Stimulated activated CD4-positive, alpha-beta T cell treated with anti-CD3 and anti-CD28 coated beads, Interleukin-4, amount 100 ng/mL, for 4 hours (primary cell): ENCODE data around the gene RBPJ.

Experiments used
- DNase-seq, 2 experiments: peaks; one replicate each; pipeline ENCODE4 v3.0.0-alpha.2; 2020

The RBPJ gene

GRCh38 chr4:26424153-26424552 is 103.3 kb downstream of the RBPJ start:
- DNase-seq, result no peak

GRCh38 chr4:26424838-26425237 is 104.0 kb downstream of the RBPJ start:
- DNase-seq, result no peak

- no peak for DNase-seq
Observed at GRCh38 chr4:26425953-26426352, 105.1 kb downstream of the RBPJ start.

- no peak for DNase-seq
Observed at GRCh38 chr4:26426892-26427291, 106.1 kb downstream of the RBPJ start.

- DNase-seq, result no peak
Observed at GRCh38 chr4:26429910-26430309, 109.1 kb downstream of the RBPJ start.

- DNase-seq, result no peak
Observed at GRCh38 chr4:26431461-26432180, 110.8 kb downstream of the RBPJ start.

DNA sequence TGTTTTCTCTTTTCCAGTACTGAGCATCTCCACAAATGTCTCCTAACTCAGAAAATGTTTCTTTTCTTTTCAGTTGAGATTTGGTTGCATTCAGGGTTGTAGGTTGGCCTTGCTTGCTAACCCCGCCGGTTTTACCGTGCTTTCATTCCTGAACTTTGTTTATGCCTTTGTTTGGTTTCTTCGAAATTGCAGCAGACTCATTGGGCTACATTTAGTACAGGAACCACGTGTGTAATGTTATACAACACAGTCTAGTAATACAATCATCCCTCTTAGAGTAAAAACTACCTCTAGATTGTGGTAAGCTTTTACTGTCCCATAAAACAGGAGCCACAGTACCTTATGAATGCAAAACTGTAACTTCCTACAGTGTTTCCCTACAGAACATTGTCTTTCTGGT is 111.6 kb downstream of the RBPJ start:
- no peak for DNase-seq

DNA sequence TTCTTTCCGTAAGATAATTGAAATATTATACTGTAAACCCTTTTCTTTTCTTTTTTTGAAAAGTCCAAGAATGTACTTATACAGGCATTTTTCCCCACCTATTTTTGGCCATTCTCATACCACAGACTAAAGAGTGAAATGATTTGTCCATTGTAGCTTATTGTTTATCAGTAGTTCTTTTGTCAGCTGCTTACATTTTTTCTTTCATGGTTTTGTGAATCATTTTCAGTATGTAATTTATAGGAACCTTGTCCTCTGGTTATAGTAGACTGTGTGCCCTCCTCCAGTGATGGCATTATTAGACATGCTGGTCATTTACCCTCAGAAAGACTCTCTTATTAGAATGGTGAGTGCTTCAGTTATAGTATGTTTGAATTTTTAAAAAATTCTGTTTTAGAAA is 112.7 kb downstream of the RBPJ start:
- DNase-seq, result no peak

- DNase-seq, result no peak
Observed at GRCh38 chr4:26434030-26434639, 113.3 kb downstream of the RBPJ start.

DNA sequence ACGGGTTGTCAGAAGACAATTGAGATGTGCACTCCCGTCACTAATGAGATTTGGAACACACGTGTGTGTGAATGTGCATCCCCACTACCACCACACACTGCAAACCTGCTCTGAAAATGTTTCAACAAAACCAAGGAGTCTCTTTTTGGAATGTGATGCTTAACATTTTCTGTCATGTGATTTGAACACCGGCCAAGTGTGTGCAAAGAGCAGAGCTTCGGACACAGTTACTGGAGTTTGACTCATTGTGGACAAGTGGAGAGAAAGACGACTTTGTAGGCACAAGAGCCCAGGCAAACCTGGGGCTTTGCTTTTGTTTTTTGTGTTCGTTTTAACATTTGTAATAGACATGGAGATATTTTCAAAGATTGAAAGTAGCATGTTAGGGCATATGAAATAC is 120.3 kb downstream of the RBPJ start:
- no peak for DNase-seq

GRCh38 chr4:26441771-26442170 is 121.0 kb downstream of the RBPJ start:
- no peak for DNase-seq

- no peak for DNase-seq
Observed at GRCh38 chr4:26447378-26447777, 126.6 kb downstream of the RBPJ start.

- no peak for DNase-seq
Observed at GRCh38 chr4:26450418-26450817, 129.6 kb downstream of the RBPJ start.

DNA sequence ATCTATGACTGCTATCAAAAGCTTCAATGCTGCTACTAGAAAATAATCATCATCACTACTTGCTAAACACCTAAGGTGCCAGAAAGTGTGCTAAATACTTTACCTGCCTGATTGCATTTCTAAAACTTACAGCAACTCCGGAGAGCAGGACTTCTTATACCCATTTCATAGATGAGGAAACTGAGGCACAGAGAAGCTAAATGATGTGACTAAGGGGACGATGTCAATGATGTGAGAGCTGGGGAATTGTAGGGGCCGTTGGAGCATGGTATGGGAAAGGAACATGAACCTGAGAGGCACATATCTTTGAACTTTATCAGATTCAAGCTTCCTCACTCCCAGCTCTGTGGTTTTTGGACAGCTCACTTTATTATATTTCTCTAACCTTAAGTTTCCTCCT is 130.8 kb downstream of the RBPJ start:
- no peak for DNase-seq

- DNase-seq, result no peak
Observed at GRCh38 chr4:26452565-26453531, 132.0 kb downstream of the RBPJ start.

GRCh38 chr4:26454961-26455360 is 134.1 kb downstream of the RBPJ start:
- DNase-seq, result no peak

- no peak for DNase-seq
Observed at GRCh38 chr4:26455571-26455970, 134.8 kb downstream of the RBPJ start.

GRCh38 chr4:26457412-26457811 is 136.6 kb downstream of the RBPJ start:
- DNase-seq, result no peak

GRCh38 chr4:26458157-26458561 is 137.3 kb downstream of the RBPJ start:
- DNase-seq, result no peak

- no peak for DNase-seq
Observed at GRCh38 chr4:26459054-26459755, 138.4 kb downstream of the RBPJ start.

DNA sequence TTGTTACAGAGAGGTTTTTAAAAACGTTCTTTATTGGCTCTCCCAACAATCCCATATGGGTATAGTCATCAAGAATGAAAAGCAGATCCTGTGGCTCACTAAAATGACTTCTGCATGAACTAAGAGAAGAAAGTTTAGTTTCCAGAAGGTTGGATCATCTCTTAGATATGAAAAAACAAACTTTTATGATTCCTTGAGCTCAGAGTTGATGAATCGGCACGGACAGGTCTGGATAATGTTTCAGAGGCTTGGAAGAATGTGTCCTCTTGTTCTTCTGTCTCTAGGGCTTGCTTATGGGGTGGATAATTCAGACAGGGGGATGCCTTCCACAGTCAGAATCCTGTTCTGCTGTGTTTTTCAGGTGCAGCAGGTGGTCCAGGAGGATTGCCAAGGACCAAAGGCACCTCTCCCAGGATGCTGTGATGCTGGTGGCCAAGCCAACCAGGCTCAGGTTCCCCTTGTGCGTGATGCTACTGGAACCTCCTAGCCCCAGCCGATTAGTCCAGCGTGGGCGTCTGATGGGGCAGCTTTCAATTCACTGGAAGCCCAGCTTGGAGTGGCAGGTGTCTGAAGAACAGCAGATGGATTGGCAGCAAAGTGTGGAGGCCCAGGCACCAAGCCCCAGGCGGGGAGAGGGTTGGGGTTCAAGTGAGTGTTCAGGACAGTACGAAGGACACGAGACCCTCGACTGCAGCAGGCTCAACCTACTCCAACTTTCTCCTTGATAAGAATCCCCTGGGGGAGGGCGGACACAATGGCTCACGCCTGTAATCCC is 139.1 kb downstream of the RBPJ start:
- DNase-seq, result no peak

DNA sequence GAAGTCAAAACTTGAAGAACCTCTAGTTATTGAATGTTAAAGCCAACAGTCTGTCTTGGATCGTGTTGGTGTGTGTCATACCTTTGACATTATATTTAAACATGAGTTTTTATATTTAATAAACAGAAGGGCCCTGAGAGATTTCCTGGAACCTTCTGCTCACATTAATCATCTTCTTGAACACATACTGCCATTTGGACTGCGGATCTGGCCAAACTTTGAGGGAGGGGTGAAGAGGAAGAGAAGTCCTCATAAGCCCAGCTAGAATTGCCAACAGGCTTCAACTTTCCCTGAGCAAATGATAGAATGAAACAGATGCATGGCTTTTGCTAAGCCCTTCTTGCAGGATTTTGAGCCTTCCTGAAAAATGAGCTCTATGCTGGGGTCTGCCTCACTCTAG is 142.1 kb downstream of the RBPJ start:
- DNase-seq, result no peak
